ENCODE measurements around the gene GRM6.

DNA sequence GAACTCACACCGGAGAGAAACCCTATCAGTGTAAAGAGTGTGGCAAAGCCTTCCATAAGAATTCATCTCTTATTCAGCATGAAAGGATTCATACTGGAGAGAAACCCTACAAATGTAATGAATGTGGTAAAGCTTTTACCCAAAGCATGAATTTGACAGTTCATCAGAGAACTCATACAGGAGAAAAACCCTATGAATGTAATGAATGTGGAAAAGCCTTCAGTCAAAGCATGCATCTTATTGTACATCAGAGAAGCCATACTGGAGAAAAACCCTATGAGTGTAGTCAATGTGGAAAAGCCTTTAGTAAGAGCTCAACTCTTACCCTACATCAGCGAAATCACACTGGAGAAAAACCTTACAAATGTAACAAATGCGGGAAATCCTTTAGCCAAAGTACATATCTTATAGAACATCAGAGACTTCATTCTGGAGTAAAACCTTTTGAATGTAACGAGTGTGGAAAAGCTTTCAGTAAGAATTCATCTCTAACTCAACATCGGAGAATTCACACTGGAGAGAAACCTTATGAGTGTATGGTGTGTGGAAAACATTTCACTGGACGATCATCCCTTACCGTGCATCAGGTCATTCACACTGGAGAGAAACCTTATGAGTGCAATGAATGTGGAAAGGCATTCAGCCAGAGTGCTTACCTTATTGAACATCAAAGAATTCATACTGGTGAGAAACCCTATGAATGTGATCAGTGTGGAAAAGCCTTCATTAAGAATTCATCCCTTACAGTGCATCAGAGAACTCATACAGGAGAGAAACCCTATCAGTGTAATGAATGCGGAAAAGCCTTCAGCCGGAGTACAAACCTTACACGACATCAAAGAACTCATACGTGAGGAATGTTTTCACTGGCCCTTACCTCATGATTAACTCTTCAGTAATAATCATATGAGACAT, 63.0 kb downstream of the GRM6 start:
- TF ChIP-seq, protein P1, sequence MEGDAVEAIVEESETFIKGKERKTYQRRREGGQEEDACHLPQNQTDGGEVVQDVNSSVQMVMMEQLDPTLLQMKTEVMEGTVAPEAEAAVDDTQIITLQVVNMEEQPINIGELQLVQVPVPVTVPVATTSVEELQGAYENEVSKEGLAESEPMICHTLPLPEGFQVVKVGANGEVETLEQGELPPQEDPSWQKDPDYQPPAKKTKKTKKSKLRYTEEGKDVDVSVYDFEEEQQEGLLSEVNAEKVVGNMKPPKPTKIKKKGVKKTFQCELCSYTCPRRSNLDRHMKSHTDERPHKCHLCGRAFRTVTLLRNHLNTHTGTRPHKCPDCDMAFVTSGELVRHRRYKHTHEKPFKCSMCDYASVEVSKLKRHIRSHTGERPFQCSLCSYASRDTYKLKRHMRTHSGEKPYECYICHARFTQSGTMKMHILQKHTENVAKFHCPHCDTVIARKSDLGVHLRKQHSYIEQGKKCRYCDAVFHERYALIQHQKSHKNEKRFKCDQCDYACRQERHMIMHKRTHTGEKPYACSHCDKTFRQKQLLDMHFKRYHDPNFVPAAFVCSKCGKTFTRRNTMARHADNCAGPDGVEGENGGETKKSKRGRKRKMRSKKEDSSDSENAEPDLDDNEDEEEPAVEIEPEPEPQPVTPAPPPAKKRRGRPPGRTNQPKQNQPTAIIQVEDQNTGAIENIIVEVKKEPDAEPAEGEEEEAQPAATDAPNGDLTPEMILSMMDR (IDR thresholded peaks at IDR 0.05; ENCODE audit: low read length): no peak
- TF ChIP-seq EZH2 (IDR thresholded peaks at IDR 0.05; ENCODE audit: borderline replicate concordance, low read length): no peak

Data from OCI-LY1 (cell line).